GM12878 (cell line): ENCODE data around the gene MYO18B. TPM values are rescaled to one million over a fixed set of nuclear protein-coding genes. Genes with fewer than 3 reads are reported as not detected.

Experiments used
- ATAC-seq: fragments of 200-7000 bp; cut with Tn5 transposase; 3 replicates; pipeline ENCODE4 v1.9.1; 2020; ENCODE audit warnings: mild to moderate bottlenecking, moderate library complexity
- BruUV-seq: library from RNA; stranded (reverse); fragments of 400-500 nt; replicated peaks from 2 replicates; lab custom pipeline; 2021; lab: Mats Ljungman, UMichigan
- CTCF ChIA-PET: fragments of 300-600 bp; sonication (Branson Sonifier 250); formaldehyde crosslinking; extraction: SDS; loops from one replicate; lab custom pipeline; 2021; ENCODE audit warnings: inconsistent platforms; lab: Yijun Ruan, JAX
- POLR2A ChIA-PET: fragments of 350-600 bp; formaldehyde crosslinking; extraction: SDS; loops from one replicate; lab custom pipeline; 2021; ENCODE audit warnings: inconsistent platforms; lab: Charles Lee
- RAD21 ChIA-PET: fragments of 300-600 bp; sonication (Branson Sonifier 250); formaldehyde crosslinking; loops from one replicate; lab custom pipeline; 2023; ENCODE audit warnings: antibody characterized with exemption; ENCODE audit not compliant: unreplicated experiment; lab: Charles Lee
- SMC1A ChIA-PET: fragments of 300-600 bp; sonication (Branson Sonifier 250); formaldehyde crosslinking; loops from one replicate; lab custom pipeline; 2023; ENCODE audit not compliant: unreplicated experiment, uncharacterized antibody; lab: Charles Lee
- DNase-seq: peaks from one replicate; pipeline ENCODE4 v3.0.0-alpha.2; 2011; ENCODE audit warnings: low read depth, low spot score
- FAIRE-seq: peaks from 3 replicates; lab custom pipeline; 2011; peaks lifted over from hg19 to GRCh38; lab: Jason Lieb, UNC
- H2AFZ ChIP-seq: 2 replicates; pipeline ENCODE4 v1.6.0; 2011; ENCODE audit warnings: low read depth, low read length, control low read depth; ENCODE audit not compliant: control insufficient read depth
- H3K27ac ChIP-seq: 2 replicates; pipeline ENCODE4 v1.5.1; 2011; ENCODE audit warnings: control low read depth; ENCODE audit not compliant: control insufficient read depth, insufficient read depth
- H3K27me3 ChIP-seq, 2 experiments: replicated peaks in 1 of 2; 2 replicates each; pipeline versions ENCODE4 v1.6.0 to v1.6.1; 2011; ENCODE audit warnings: low read length in 1 of 2; ENCODE audit not compliant: control insufficient read depth in 2 of 2, insufficient read depth in 2 of 2
- H3K36me3 ChIP-seq, 2 experiments: 2 replicates each; pipeline ENCODE4 v1.5.1; 2011; ENCODE audit warnings: low read length in 1 of 2; ENCODE audit not compliant: control insufficient read depth in 2 of 2, insufficient read depth in 2 of 2
- H3K4me1 ChIP-seq: 2 replicates; pipeline ENCODE4 v1.6.1; 2011; ENCODE audit warnings: mild to moderate bottlenecking, low read length, moderate library complexity, mixed read lengths; ENCODE audit not compliant: control insufficient read depth, insufficient read depth
- H3K4me2 ChIP-seq: 2 replicates; pipeline ENCODE4 v1.6.0; 2011; ENCODE audit warnings: control low read depth; ENCODE audit not compliant: control insufficient read depth, insufficient read depth
- H3K4me3 ChIP-seq: fragments of 200-600 bp; sonication (generic); 2 replicates; pipeline ENCODE4 v1.5.1; 2016
- H3K79me2 ChIP-seq: 2 replicates; pipeline ENCODE4 v1.6.0; 2011; ENCODE audit warnings: low read length; ENCODE audit not compliant: control insufficient read depth, insufficient read depth
- H3K9ac ChIP-seq: 2 replicates; pipeline ENCODE4 v1.8.0; 2011; ENCODE audit warnings: low read length, control low read depth, mixed read lengths; ENCODE audit not compliant: control insufficient read depth, insufficient read depth
- H3K9me3 ChIP-seq: replicated peaks from 3 replicates; pipeline ENCODE4 v1.5.1; 2011; ENCODE audit warnings: mild to moderate bottlenecking, low read length; ENCODE audit not compliant: control insufficient read depth, insufficient read depth
- H4K20me1 ChIP-seq: 2 replicates; pipeline ENCODE4 v1.6.0; 2011; ENCODE audit not compliant: control insufficient read depth, insufficient read depth
- NFIC ChIP-seq: IDR thresholded peaks from 2 replicates; pipeline ENCODE4 v1.6.1; 2012; ENCODE audit warnings: low read depth, mild to moderate bottlenecking, inconsistent platforms, low read length, moderate library complexity
- WGBS: methylation state at CpG from one replicate; pipeline ENCODE4 v1.1.6; 2016; ENCODE audit warnings: low lambda C conversion rate; ENCODE audit not compliant: insufficient replicate concordance, insufficient coverage; ENCODE audit errors: missing lambda C conversion rate; 5-methylcytosine and 5-hydroxymethylcytosine counted together
- in situ Hi-C: fragments of 300-500 bp; cut with MboI; formaldehyde crosslinking; loops from 9 replicates; pipeline ENCODE4 v1.14.3; 2018; ENCODE audit warnings: mixed read lengths
- intact Hi-C: fragments of 100-400 bp; cut with micrococcal nuclease; formaldehyde crosslinking; loops from one replicate; pipeline ENCODE4 v1.14.2; 2022; ENCODE audit not compliant: unreplicated experiment
- polyA plus RNA-seq, 11 experiments: library from polyadenylated mRNA; depleted of rRNA in 4 of 11; unstranded in 6 of 11; stranded (reverse) in 5 of 11; fragments of >200 nt; fragmentation: Nextera tagmentation in 4 of 11; fragmentation: Illumina TruSeq in 1 of 11; extraction: Ambion mirVana in 4 of 11; extraction: Trizol in 1 of 11; gene quantifications; 1 replicate in 1 of 11; 2 replicates in 10 of 11; pipeline versions ENCODE4 v1.2.1 to v1.2.3, GENCODE V29; 2011 to 2016; ENCODE audit warnings: inconsistent platforms in 2 of 11, missing spikeins in 2 of 11, low read depth in 1 of 11
- total RNA-seq, 4 experiments: library from RNA; depleted of rRNA in 3 of 4; stranded (reverse); fragments of >200 nt in 3 of 4; fragmentation: Illumina TruSeq in 1 of 4; extraction: Trizol in 1 of 4; gene quantifications; 2 replicates each; pipeline versions ENCODE4 v1.2.1 to v1.2.3, GENCODE V29; 2013 to 2021
- TF ChIP-seq, protein P1 (sequence below): fragments of 150-350 bp; IDR thresholded peaks from 2 replicates; pipeline ENCODE4 v1.6.1; 2016; ENCODE audit warnings: low read depth, low read length
- TF ChIP-seq, protein P2 (sequence below), 3 experiments: IDR thresholded peaks in 2 of 3; conservative IDR thresholded peaks in 1 of 3; 2 replicates each; pipeline ENCODE4 v1.5.1; 2011; ENCODE audit warnings: low read depth in 3 of 3, low read length in 3 of 3, mild to moderate bottlenecking in 3 of 3, control low read depth in 2 of 3, moderate library complexity in 2 of 3, inconsistent platforms in 1 of 3, mixed read lengths in 1 of 3; ENCODE audit not compliant: control insufficient read depth in 2 of 3, insufficient read depth in 1 of 3; ENCODE audit errors: extremely low read depth in 1 of 3

The MYO18B gene
- total and polyA plus RNA-seq, 10 of the 15 experiments (the other 5 are each of a cell fraction or from before 2014, with no cell fraction given), result 0.05 to 2.1 (median 0.51) TPM; not detected in 1

DNA sequence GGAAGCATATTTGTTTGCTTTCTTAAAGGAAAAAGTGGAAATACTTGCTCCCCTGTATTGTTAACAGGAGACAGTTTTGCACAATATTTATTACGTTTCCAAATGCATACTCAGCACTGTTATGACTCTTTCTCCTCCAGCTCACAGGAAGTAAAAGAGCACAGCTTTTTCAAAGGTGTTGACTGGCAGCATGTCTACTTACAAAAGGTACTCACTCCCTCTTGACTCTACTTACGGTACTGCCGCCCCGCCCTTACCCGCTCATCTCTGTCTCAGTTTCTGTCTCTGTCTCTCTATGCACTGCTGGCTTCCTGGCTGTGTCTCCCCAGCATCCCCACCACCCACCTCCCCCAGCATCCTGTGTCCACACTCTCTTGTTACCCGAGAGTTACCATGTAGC lies 32.2 kb upstream of the MYO18B start:
- no peaks in the 10 kb centered on the region for H3K9me3 ChIP-seq
- FAIRE-seq, result no peak
- ChIA-PET CTCF (interaction anchor here (0.8 to 1.1 kb wide), 4 partner anchors 16 to 249 kb away, joined by 3 to 6 read pairs (median 3); no protein-coding TSS in a partner anchor), RAD21 (no interaction called here), SMC1A (interaction anchor here (1.1 to 1.7 kb wide), 3 partner anchors 17 to 166 kb away, joined by 3 to 4 read pairs (median 3); no protein-coding TSS in a partner anchor), POLR2A (no interaction called here)
- peak; percentile 12 for DNase-seq
- TF ChIP-seq, protein P1, sequence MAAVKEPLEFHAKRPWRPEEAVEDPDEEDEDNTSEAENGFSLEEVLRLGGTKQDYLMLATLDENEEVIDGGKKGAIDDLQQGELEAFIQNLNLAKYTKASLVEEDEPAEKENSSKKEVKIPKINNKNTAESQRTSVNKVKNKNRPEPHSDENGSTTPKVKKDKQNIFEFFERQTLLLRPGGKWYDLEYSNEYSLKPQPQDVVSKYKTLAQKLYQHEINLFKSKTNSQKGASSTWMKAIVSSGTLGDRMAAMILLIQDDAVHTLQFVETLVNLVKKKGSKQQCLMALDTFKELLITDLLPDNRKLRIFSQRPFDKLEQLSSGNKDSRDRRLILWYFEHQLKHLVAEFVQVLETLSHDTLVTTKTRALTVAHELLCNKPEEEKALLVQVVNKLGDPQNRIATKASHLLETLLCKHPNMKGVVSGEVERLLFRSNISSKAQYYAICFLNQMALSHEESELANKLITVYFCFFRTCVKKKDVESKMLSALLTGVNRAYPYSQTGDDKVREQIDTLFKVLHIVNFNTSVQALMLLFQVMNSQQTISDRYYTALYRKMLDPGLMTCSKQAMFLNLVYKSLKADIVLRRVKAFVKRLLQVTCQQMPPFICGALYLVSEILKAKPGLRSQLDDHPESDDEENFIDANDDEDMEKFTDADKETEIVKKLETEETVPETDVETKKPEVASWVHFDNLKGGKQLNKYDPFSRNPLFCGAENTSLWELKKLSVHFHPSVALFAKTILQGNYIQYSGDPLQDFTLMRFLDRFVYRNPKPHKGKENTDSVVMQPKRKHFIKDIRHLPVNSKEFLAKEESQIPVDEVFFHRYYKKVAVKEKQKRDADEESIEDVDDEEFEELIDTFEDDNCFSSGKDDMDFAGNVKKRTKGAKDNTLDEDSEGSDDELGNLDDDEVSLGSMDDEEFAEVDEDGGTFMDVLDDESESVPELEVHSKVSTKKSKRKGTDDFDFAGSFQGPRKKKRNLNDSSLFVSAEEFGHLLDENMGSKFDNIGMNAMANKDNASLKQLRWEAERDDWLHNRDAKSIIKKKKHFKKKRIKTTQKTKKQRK, result no peak
- TF ChIP-seq, protein P2, sequence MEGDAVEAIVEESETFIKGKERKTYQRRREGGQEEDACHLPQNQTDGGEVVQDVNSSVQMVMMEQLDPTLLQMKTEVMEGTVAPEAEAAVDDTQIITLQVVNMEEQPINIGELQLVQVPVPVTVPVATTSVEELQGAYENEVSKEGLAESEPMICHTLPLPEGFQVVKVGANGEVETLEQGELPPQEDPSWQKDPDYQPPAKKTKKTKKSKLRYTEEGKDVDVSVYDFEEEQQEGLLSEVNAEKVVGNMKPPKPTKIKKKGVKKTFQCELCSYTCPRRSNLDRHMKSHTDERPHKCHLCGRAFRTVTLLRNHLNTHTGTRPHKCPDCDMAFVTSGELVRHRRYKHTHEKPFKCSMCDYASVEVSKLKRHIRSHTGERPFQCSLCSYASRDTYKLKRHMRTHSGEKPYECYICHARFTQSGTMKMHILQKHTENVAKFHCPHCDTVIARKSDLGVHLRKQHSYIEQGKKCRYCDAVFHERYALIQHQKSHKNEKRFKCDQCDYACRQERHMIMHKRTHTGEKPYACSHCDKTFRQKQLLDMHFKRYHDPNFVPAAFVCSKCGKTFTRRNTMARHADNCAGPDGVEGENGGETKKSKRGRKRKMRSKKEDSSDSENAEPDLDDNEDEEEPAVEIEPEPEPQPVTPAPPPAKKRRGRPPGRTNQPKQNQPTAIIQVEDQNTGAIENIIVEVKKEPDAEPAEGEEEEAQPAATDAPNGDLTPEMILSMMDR (IDR thresholded peaks at IDR 0.05 in 2 of 3, conservative IDR thresholded peaks at IDR 0.05 in 1 of 3; ENCODE audit: control insufficient read depth in 2 of 3, extremely low read depth in 1 of 3, insufficient read depth in 1 of 3, low read depth in 3 of 3, low read length in 3 of 3), result peak in 1 of 3 experiments; percentile 11; a peak in 1 of 6 replicates
- no peak for TF ChIP-seq NFIC
- peaks cover 6 to 10% of the 10 kb centered on the region in 2 experiments for H3K36me3 ChIP-seq
- no peak overlapping the region for H3K4me3 ChIP-seq
- no peaks in the 10 kb centered on the region for H3K79me2 ChIP-seq
- no peak overlapping the region for H3K27ac ChIP-seq
- in situ Hi-C loops (no loop called here), intact Hi-C loops (no loop called here)
- no peaks in the 10 kb centered on the region for H4K20me1 ChIP-seq
- H3K4me2 ChIP-seq, result no peak overlapping the region
- no TSS peak for BruUV-seq
- peak; percentile 22; the same call in 1 of the 3 replicates for ATAC-seq
- WGBS, result 5% methylated on average over 6 of the region's 6 CpGs
- H3K27me3 ChIP-seq, result no peaks in the 10 kb centered on the region
- no peak overlapping the region for H3K9ac ChIP-seq
- no peak overlapping the region for H2AFZ ChIP-seq
- H3K4me1 ChIP-seq, result peaks cover 5% of the 10 kb centered on the region; the same call in 1 of the 2 replicates
